Mesenchymal stem cell (in vitro differentiated cells and primary cell): ENCODE data around the gene CNGA2.

ENCODE experiments used
- DNase-seq: peaks from one replicate; pipeline ENCODE4 v3.0.0-alpha.2; 2013
- H2AFZ ChIP-seq: one replicate; pipeline ENCODE4 v1.6.1; 2013; ENCODE audit warnings: low read depth, mild to moderate bottlenecking, control low read depth, inconsistent platforms, low read length, moderate library complexity
- H2AK5ac ChIP-seq: 2 replicates; pipeline ENCODE4 v1.6.1; 2013; ENCODE audit warnings: low read length, moderate library complexity, mild to moderate bottlenecking, inconsistent platforms; ENCODE audit not compliant: severe bottlenecking
- H2BK120ac ChIP-seq: one replicate; pipeline ENCODE4 v1.6.1; 2013; ENCODE audit warnings: low read depth, mild to moderate bottlenecking, inconsistent platforms, low read length, moderate library complexity
- H2BK12ac ChIP-seq, 2 experiments: one replicate each; pipeline ENCODE4 v1.6.1; 2013; ENCODE audit warnings: inconsistent platforms in 2 of 2, low read length in 2 of 2, mild to moderate bottlenecking in 2 of 2, moderate library complexity in 2 of 2, control low read depth in 1 of 2
- H2BK15ac ChIP-seq: one replicate; pipeline ENCODE4 v1.6.1; 2013; ENCODE audit warnings: mild to moderate bottlenecking, low read depth, inconsistent platforms; ENCODE audit not compliant: poor library complexity, severe bottlenecking
- H2BK5ac ChIP-seq: 2 replicates; pipeline ENCODE4 v1.6.1; 2013; ENCODE audit warnings: low read depth, mild to moderate bottlenecking, low read length, control low read depth, inconsistent platforms; ENCODE audit not compliant: poor library complexity, severe bottlenecking
- H3K14ac ChIP-seq, 2 experiments: one replicate each; pipeline ENCODE4 v1.6.1; 2013; ENCODE audit warnings: inconsistent platforms in 2 of 2, low read length in 2 of 2, control low read depth in 1 of 2, mild to moderate bottlenecking in 1 of 2, moderate library complexity in 1 of 2
- H3K18ac ChIP-seq, 2 experiments: one replicate each; pipeline ENCODE4 v1.6.1; 2013; ENCODE audit warnings: inconsistent platforms in 2 of 2, low read length in 2 of 2, control low read depth in 1 of 2, low read depth in 1 of 2, mild to moderate bottlenecking in 1 of 2
- H3K23ac ChIP-seq, 2 experiments: one replicate each; pipeline ENCODE4 v1.6.1; 2013; ENCODE audit warnings: inconsistent platforms in 2 of 2, low read length in 2 of 2, mild to moderate bottlenecking in 2 of 2, moderate library complexity in 2 of 2, control low read depth in 1 of 2
- H3K27ac ChIP-seq: 2 replicates; pipeline ENCODE4 v1.5.1; 2013; ENCODE audit warnings: mild to moderate bottlenecking, moderate library complexity, low read length, control low read depth, inconsistent platforms; ENCODE audit not compliant: poor library complexity, severe bottlenecking
- H3K27me3 ChIP-seq, 2 experiments: 2 replicates each; pipeline versions ENCODE4 v1.6.1 to v1.7.0; 2013; ENCODE audit warnings: low read length in 2 of 2, mild to moderate bottlenecking in 2 of 2, moderate library complexity in 2 of 2, control low read depth in 1 of 2, inconsistent platforms in 1 of 2; ENCODE audit not compliant: control insufficient read depth in 1 of 2, insufficient read depth in 1 of 2
- H3K36me3 ChIP-seq, 2 experiments: 2 replicates each; pipeline versions ENCODE4 v1.6.1 to v1.7.0; 2013; ENCODE audit warnings: low read length in 2 of 2, control low read depth in 1 of 2, inconsistent platforms in 1 of 2, low read depth in 1 of 2, mild to moderate bottlenecking in 1 of 2; ENCODE audit not compliant: insufficient read depth in 2 of 2, control insufficient read depth in 1 of 2
- H3K4ac ChIP-seq, 2 experiments: one replicate each; pipeline ENCODE4 v1.6.1; 2013; ENCODE audit warnings: inconsistent platforms in 2 of 2, low read length in 2 of 2, mild to moderate bottlenecking in 2 of 2, moderate library complexity in 2 of 2, control low read depth in 1 of 2, low read depth in 1 of 2
- H3K4me1 ChIP-seq: 2 replicates; pipeline ENCODE4 v1.6.1; 2013; ENCODE audit warnings: low read depth, low read length, control low read depth; ENCODE audit not compliant: control insufficient read depth, insufficient read depth
- H3K4me2 ChIP-seq: 2 replicates; pipeline ENCODE4 v1.6.1; 2013; ENCODE audit warnings: low read length, mild to moderate bottlenecking, inconsistent platforms; ENCODE audit not compliant: poor library complexity, severe bottlenecking
- H3K4me3 ChIP-seq, 2 experiments: 2 replicates each; pipeline versions ENCODE4 v1.5.1 to v1.7.0; 2013; ENCODE audit warnings: low read length in 2 of 2, mild to moderate bottlenecking in 2 of 2, control low read depth in 1 of 2, low read depth in 1 of 2; ENCODE audit not compliant: insufficient read depth in 1 of 2
- H3K79me1 ChIP-seq: replicated peaks from 2 replicates; pipeline ENCODE4 v1.6.1; 2013; ENCODE audit warnings: mild to moderate bottlenecking, control low read depth, low read length, inconsistent platforms; ENCODE audit not compliant: poor library complexity, severe bottlenecking
- H3K9ac ChIP-seq: 2 replicates; pipeline ENCODE4 v1.7.0; 2013; ENCODE audit warnings: mild to moderate bottlenecking, low read length, moderate library complexity
- H3K9me3 ChIP-seq: 2 replicates; pipeline ENCODE4 v1.7.0; 2013; ENCODE audit warnings: mild to moderate bottlenecking, low read length; ENCODE audit not compliant: control insufficient read depth
- H4K8ac ChIP-seq: one replicate; pipeline ENCODE4 v1.6.1; 2013; ENCODE audit warnings: inconsistent platforms, mild to moderate bottlenecking, low read length, moderate library complexity
- H4K91ac ChIP-seq: one replicate; pipeline ENCODE4 v1.6.1; 2013; ENCODE audit warnings: mild to moderate bottlenecking, low read length, inconsistent platforms
- WGBS: methylation state at CpG from one replicate; pipeline ENCODE4 v1.1.7; 2013; ENCODE audit warnings: mixed read lengths; 5-methylcytosine and 5-hydroxymethylcytosine counted together

CNGA2 gene

GRCh38 chrX:151701071-151701470 lies 33.5 kb upstream of the CNGA2 start:
- H2BK12ac ChIP-seq: no peak overlapping the region
- no peak overlapping the region for H2AK5ac ChIP-seq
- no peak overlapping the region for H4K8ac ChIP-seq
- no peaks in the 10 kb centered on the region for H3K4me1 ChIP-seq
- no peak overlapping the region for H3K18ac ChIP-seq
- no peak overlapping the region for H3K4me2 ChIP-seq
- H3K14ac ChIP-seq: no peak overlapping the region
- H3K36me3 ChIP-seq: no peaks in the 10 kb centered on the region
- no peak overlapping the region for H2AFZ ChIP-seq
- WGBS: 94% methylated on average over 3 of the region's 4 CpGs
- no peak for DNase-seq
- H2BK15ac ChIP-seq: no peak overlapping the region
- H3K79me1 ChIP-seq: no peaks in the 10 kb centered on the region
- no peak overlapping the region for H2BK5ac ChIP-seq
- H3K9ac ChIP-seq: no peak overlapping the region
- H4K91ac ChIP-seq: no peak overlapping the region
- H3K23ac ChIP-seq: no peak overlapping the region
- H3K4ac ChIP-seq: no peak overlapping the region
- peaks cover 0 to 35% of the 10 kb centered on the region in 2 experiments for H3K27me3 ChIP-seq
- no peak overlapping the region for H2BK120ac ChIP-seq
- no peak overlapping the region for H3K27ac ChIP-seq
- H3K4me3 ChIP-seq: no peak overlapping the region
- no peaks in the 10 kb centered on the region for H3K9me3 ChIP-seq

- H4K8ac ChIP-seq: no peak overlapping the region
- no peak overlapping the region for H3K27ac ChIP-seq
- H4K91ac ChIP-seq: no peak overlapping the region
- H3K4me1 ChIP-seq: no peaks in the 10 kb centered on the region
- no peaks in the 10 kb centered on the region for H3K79me1 ChIP-seq
- H2BK12ac ChIP-seq: no peak overlapping the region
- H2AFZ ChIP-seq: no peak overlapping the region
- DNase-seq: no peak
- no peak overlapping the region for H3K4ac ChIP-seq
- H3K9ac ChIP-seq: no peak overlapping the region
- H3K14ac ChIP-seq: no peak overlapping the region
- H3K36me3 ChIP-seq: no peaks in the 10 kb centered on the region
- no peak overlapping the region for H2AK5ac ChIP-seq
- 79% methylated on average over 4 of the region's 7 CpGs for WGBS
- no peak overlapping the region for H3K4me2 ChIP-seq
- no peak overlapping the region for H3K4me3 ChIP-seq
- H3K27me3 ChIP-seq: peaks cover 0 to 36% of the 10 kb centered on the region in 2 experiments
- H3K9me3 ChIP-seq: no peaks in the 10 kb centered on the region
- H3K23ac ChIP-seq: no peak overlapping the region
- H2BK15ac ChIP-seq: no peak overlapping the region
- no peak overlapping the region for H2BK120ac ChIP-seq
- no peak overlapping the region for H2BK5ac ChIP-seq
- no peak overlapping the region for H3K18ac ChIP-seq
These were observed 33.0 kb upstream of the CNGA2 start for GRCh38 chrX:151701531-151701930.

GRCh38 chrX:151702026-151702714 lies 32.4 kb upstream of the CNGA2 start:
- no peak overlapping the region for H4K8ac ChIP-seq
- H2BK12ac ChIP-seq: no peak overlapping the region
- no peaks in the 10 kb centered on the region for H3K9me3 ChIP-seq
- no peak for DNase-seq
- no peak overlapping the region for H3K4ac ChIP-seq
- no peak overlapping the region for H3K27ac ChIP-seq
- no peak overlapping the region for H3K14ac ChIP-seq
- H3K18ac ChIP-seq: no peak overlapping the region
- WGBS: 37% methylated on average over 4 of the region's 9 CpGs
- no peak overlapping the region for H2BK120ac ChIP-seq
- H3K9ac ChIP-seq: no peak overlapping the region
- H2BK15ac ChIP-seq: no peak overlapping the region
- H3K27me3 ChIP-seq: peaks cover 0 to 43% of the 10 kb centered on the region in 2 experiments
- no peak overlapping the region for H4K91ac ChIP-seq
- no peaks in the 10 kb centered on the region for H3K4me1 ChIP-seq
- H3K4me3 ChIP-seq: no peak overlapping the region
- H3K4me2 ChIP-seq: no peak overlapping the region
- no peak overlapping the region for H3K23ac ChIP-seq
- H2BK5ac ChIP-seq: no peak overlapping the region
- H3K79me1 ChIP-seq: no peaks in the 10 kb centered on the region
- H2AK5ac ChIP-seq: no peak overlapping the region
- H3K36me3 ChIP-seq: no peaks in the 10 kb centered on the region
- no peak overlapping the region for H2AFZ ChIP-seq

GRCh38 chrX:151702741-151703340 lies 31.7 kb upstream of the CNGA2 start:
- H3K9ac ChIP-seq: no peak overlapping the region
- no peak overlapping the region for H4K91ac ChIP-seq
- 59% methylated on average over 6 of the region's 7 CpGs for WGBS
- DNase-seq: no peak
- no peak overlapping the region for H3K23ac ChIP-seq
- no peak overlapping the region for H3K18ac ChIP-seq
- H3K4me2 ChIP-seq: no peak overlapping the region
- H3K9me3 ChIP-seq: no peaks in the 10 kb centered on the region
- no peaks in the 10 kb centered on the region for H3K36me3 ChIP-seq
- H3K4me3 ChIP-seq: no peak overlapping the region
- H2BK15ac ChIP-seq: no peak overlapping the region
- H3K4me1 ChIP-seq: no peaks in the 10 kb centered on the region
- no peak overlapping the region for H3K4ac ChIP-seq
- H2BK5ac ChIP-seq: no peak overlapping the region
- H3K27ac ChIP-seq: no peak overlapping the region
- H2BK120ac ChIP-seq: no peak overlapping the region
- H2BK12ac ChIP-seq: no peak overlapping the region
- no peak overlapping the region for H4K8ac ChIP-seq
- no peak overlapping the region for H3K14ac ChIP-seq
- H2AFZ ChIP-seq: no peak overlapping the region
- H3K27me3 ChIP-seq: peaks cover 0 to 49% of the 10 kb centered on the region in 2 experiments
- H2AK5ac ChIP-seq: no peak overlapping the region
- no peaks in the 10 kb centered on the region for H3K79me1 ChIP-seq
